Placental epithelial cell (primary cell): ENCODE results near the gene TUBGCP3. TPM values are rescaled to one million over a fixed set of nuclear protein-coding genes. Genes with fewer than 3 reads are reported as not detected.

Experiments used
- total RNA-seq: library from RNA; depleted of rRNA; stranded (reverse); fragments of >200 nt; gene quantifications from 2 replicates; pipeline ENCODE4 v1.2.3, GENCODE V29; 2012

Gene TUBGCP3
- 15.3 and 20.6 TPM in 2 replicates for total RNA-seq

GRCh38 chr13:112587764-112588489 lies at the start of gene TUBGCP3:
TSS of gene TUBGCP3 (minus strand) at chr13:112588153. CDS start at chr13:112587980, 173 bp downstream.

Other genes with a start within 250 kb of the TUBGCP3 start
- gene SPACA7, start 211.8 kb downstream of the TUBGCP3 start, total RNA-seq, result not detected in 2 replicates
- gene ATP11A, start 101.9 kb upstream of the TUBGCP3 start, total RNA-seq, result 26.3 and 40.5 TPM in 2 replicates